Keratinocyte (primary cell): Measurements from ENCODE around the gene ABCA4. TPM values are rescaled to one million over a fixed set of nuclear protein-coding genes. Genes with fewer than 3 reads are reported as not detected.

Experiments used
- DNase-seq: peaks from one replicate; pipeline ENCODE4 v3.0.0-alpha.2; 2011; ENCODE audit warnings: low read depth, missing footprints, low spot score
- FAIRE-seq: peaks from 2 replicates; lab custom pipeline; 2011; peaks lifted over from hg19 to GRCh38; lab: Jason Lieb, UNC
- H2AFZ ChIP-seq: 2 replicates; pipeline ENCODE4 v1.6.0; 2012; ENCODE audit warnings: low read length, control low read depth, inconsistent platforms; ENCODE audit not compliant: control insufficient read depth
- H3K27ac ChIP-seq: 2 replicates; pipeline ENCODE4 v1.5.1; 2011; ENCODE audit warnings: low read length; ENCODE audit not compliant: control insufficient read depth, insufficient read depth
- H3K27me3 ChIP-seq: 3 replicates; pipeline ENCODE4 v1.6.0; 2011; ENCODE audit warnings: low read length; ENCODE audit not compliant: control insufficient read depth, insufficient read depth; ENCODE audit errors: extremely low read depth
- H3K36me3 ChIP-seq, 2 experiments: 2 replicates in 1 of 2; 3 replicates in 1 of 2; pipeline ENCODE4 v1.5.1; 2011; ENCODE audit warnings: low read length in 2 of 2, mild to moderate bottlenecking in 1 of 2; ENCODE audit not compliant: control insufficient read depth in 2 of 2, insufficient read depth in 2 of 2; ENCODE audit errors: extremely low read depth in 1 of 2
- H3K4me1 ChIP-seq: 3 replicates; pipeline ENCODE4 v1.5.1; 2011; ENCODE audit warnings: low read length; ENCODE audit not compliant: control insufficient read depth, insufficient read depth; ENCODE audit errors: extremely low read depth
- H3K4me2 ChIP-seq: 3 replicates; pipeline ENCODE4 v1.6.0; 2011; ENCODE audit warnings: low read depth, low read length; ENCODE audit not compliant: control insufficient read depth, insufficient read depth; ENCODE audit errors: extremely low read depth
- H3K4me3 ChIP-seq, 3 experiments: fragments of 200-600 bp in 1 of 3; sonication (generic) in 1 of 3; 2 replicates in 2 of 3; 3 replicates in 1 of 3; pipeline ENCODE4 v1.5.1; 2011 to 2016; ENCODE audit warnings: low read length in 3 of 3, mild to moderate bottlenecking in 3 of 3, control low read depth in 2 of 3, inconsistent platforms in 1 of 3, low read depth in 1 of 3, mixed read lengths in 1 of 3, mixed run types in 1 of 3, moderate library complexity in 1 of 3; ENCODE audit not compliant: control insufficient read depth in 2 of 3, insufficient read depth in 2 of 3; ENCODE audit errors: extremely low read depth in 1 of 3
- H3K79me2 ChIP-seq: 2 replicates; pipeline ENCODE4 v1.6.0; 2012; ENCODE audit warnings: low read length; ENCODE audit not compliant: control insufficient read depth, insufficient read depth
- H3K9ac ChIP-seq: 3 replicates; pipeline ENCODE4 v1.6.0; 2011; ENCODE audit warnings: low read length; ENCODE audit not compliant: control insufficient read depth, insufficient read depth; ENCODE audit errors: extremely low read depth
- H3K9me1 ChIP-seq: 3 replicates; pipeline ENCODE4 v1.6.0; 2011; ENCODE audit warnings: low read length; ENCODE audit not compliant: control insufficient read depth, insufficient read depth; ENCODE audit errors: extremely low read depth
- H3K9me3 ChIP-seq: 2 replicates; pipeline ENCODE4 v1.5.1; 2012; ENCODE audit warnings: low read depth, low read length; ENCODE audit not compliant: control insufficient read depth
- H4K20me1 ChIP-seq: 3 replicates; pipeline ENCODE4 v1.6.0; 2011; ENCODE audit warnings: low read length; ENCODE audit not compliant: control insufficient read depth, insufficient read depth; ENCODE audit errors: extremely low read depth
- CTCF ChIP-seq, 3 experiments: IDR thresholded peaks in 1 of 3; conservative IDR thresholded peaks in 1 of 3; optimal IDR thresholded peaks in 1 of 3; 2 replicates in 2 of 3; 3 replicates in 1 of 3; pipeline versions ENCODE3 to v1.5.1; 2011; ENCODE audit warnings: low read length in 3 of 3, mild to moderate bottlenecking in 3 of 3, moderate library complexity in 2 of 3, control low read depth in 1 of 3, inconsistent platforms in 1 of 3; ENCODE audit not compliant: insufficient read depth in 2 of 3; ENCODE audit errors: extremely low read depth in 1 of 3
- EZH2 ChIP-seq: IDR thresholded peaks from one replicate; pipeline ENCODE4 v1.6.1; 2012; ENCODE audit warnings: inconsistent platforms, mild to moderate bottlenecking, low read length, moderate library complexity
- dilution Hi-C: fragments of 300-500 bp; cut with MboI; formaldehyde crosslinking; loops from one replicate; pipeline ENCODE4 v1.7.0; 2020; ENCODE audit warnings: low sequenced_read_pairs; ENCODE audit not compliant: extremely low pct_ligation_motif_present
- polyA plus RNA-seq, 5 experiments: library from polyadenylated mRNA; depleted of rRNA in 3 of 5; stranded (reverse) in 3 of 5; stranded (forward) in 1 of 5; unstranded in 1 of 5; fragments of >200 nt; gene quantifications; 1 replicate in 1 of 5; 2 replicates in 3 of 5; 3 replicates in 1 of 5; pipeline versions ENCODE4 v1.2.1 to v1.2.3, GENCODE V29; 2011 to 2012; ENCODE audit warnings: missing spikeins in 2 of 5, low read depth in 1 of 5, low replicate concordance in 1 of 5

Gene ABCA4
- polyA plus RNA-seq, 1 donor (not counting 4 experiments of a cell fraction or from before 2014, with no cell fraction given) = 0.04 TPM

DNA sequence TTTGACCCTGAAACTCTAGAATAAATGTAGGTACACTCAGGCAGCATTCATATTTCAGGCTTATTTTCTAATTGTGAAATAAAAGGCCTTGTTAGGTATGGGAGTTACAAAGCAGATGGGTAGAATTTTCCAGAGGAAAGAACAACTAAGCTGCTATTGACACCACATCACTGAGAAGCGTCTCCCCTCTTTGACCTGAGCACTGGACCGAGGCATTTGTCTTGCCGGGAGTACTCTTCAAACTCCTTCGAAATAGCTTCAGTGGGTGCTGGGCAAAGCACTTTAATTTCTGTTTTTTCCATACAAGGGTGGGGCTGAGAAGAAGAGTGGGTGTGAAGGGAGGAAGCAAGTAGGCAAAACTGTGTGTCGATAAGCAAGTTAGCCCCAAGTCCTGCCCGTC is 36.4 kb downstream of the ABCA4 start:
- Histone ChIP-seq H3K27ac (no peak overlapping the region), H4K20me1 (no peaks in the 10 kb centered on the region), H3K9me1 (no peaks in the 10 kb centered on the region), H3K79me2 (no peaks in the 10 kb centered on the region), H3K36me3 (no peaks in the 10 kb centered on the region), H3K4me3 (no peak overlapping the region), H2AFZ (no peak overlapping the region), H3K4me2 (no peak overlapping the region), H3K27me3 (no peaks in the 10 kb centered on the region), H3K9me3 (no peaks in the 10 kb centered on the region), H3K4me1 (peaks cover 19% of the 10 kb centered on the region), H3K9ac (no peak overlapping the region)
- no peak for TF ChIP-seq CTCF (optimal IDR thresholded peaks at IDR 0.05 in 1 of 3, IDR thresholded peaks at IDR 0.05 in 1 of 3, conservative IDR thresholded peaks at IDR 0.05 in 1 of 3; ENCODE audit: extremely low read depth in 1 of 3, insufficient read depth in 2 of 3, low read length in 3 of 3)
- no peak for TF ChIP-seq EZH2
- FAIRE-seq (no peak), DNase-seq (no peak)
- dilution Hi-C loops = no loop called here

DNA sequence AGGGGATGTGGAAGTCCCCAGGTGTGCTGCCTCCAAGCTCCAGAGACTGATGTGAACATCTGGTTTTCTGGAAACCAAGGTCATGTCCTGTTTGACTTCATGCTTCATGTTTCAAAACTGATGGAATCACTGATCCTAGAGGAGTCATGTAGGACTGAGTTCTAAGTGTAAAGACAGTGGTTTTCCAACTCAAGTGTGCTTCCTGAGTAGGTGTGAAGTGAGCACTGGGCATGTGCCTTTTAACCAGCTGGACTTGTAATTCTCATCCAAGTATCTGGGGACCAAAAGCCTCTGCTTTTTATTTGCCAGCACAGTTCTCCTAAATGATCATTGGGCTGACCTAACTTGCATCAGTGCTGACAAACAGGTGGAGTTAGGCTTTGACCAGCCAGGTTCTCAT is 36.9 kb downstream of the ABCA4 start:
- no peaks in the 10 kb centered on the region for H3K9me3 ChIP-seq
- H3K9me1 ChIP-seq = no peaks in the 10 kb centered on the region
- no peak overlapping the region for H3K4me3 ChIP-seq
- H2AFZ ChIP-seq = no peak overlapping the region
- no peaks in the 10 kb centered on the region for H4K20me1 ChIP-seq
- H3K4me1 ChIP-seq = peaks cover 19% of the 10 kb centered on the region
- no peaks in the 10 kb centered on the region for H3K79me2 ChIP-seq
- DNase-seq = no peak
- H3K4me2 ChIP-seq = no peak overlapping the region
- no peak overlapping the region for H3K27ac ChIP-seq
- dilution Hi-C loops = no loop called here
- no peaks in the 10 kb centered on the region for H3K27me3 ChIP-seq
- TF ChIP-seq EZH2 (no peak), CTCF (optimal IDR thresholded peaks at IDR 0.05 in 1 of 3, IDR thresholded peaks at IDR 0.05 in 1 of 3, conservative IDR thresholded peaks at IDR 0.05 in 1 of 3; ENCODE audit: extremely low read depth in 1 of 3, insufficient read depth in 2 of 3, low read length in 3 of 3) (no peak)
- no peak for FAIRE-seq
- no peaks in the 10 kb centered on the region for H3K36me3 ChIP-seq
- no peak overlapping the region for H3K9ac ChIP-seq
